Stomach (tissue), 4 donors: ENCODE data around the gene SFXN5.
A peak's percentile ranks its signal among the peaks of the same experiment; 100 is the strongest.

Source experiments
- POLR2A ChIP-seq, 4 donors: fragments of 450-650 bp; IDR thresholded peaks; one replicate each; pipeline ENCODE4 v1.6.1; 2016; ENCODE audit warnings: antibody characterized with exemption in 4 of 4, control low read depth in 2 of 4, mild to moderate bottlenecking in 1 of 4, moderate library complexity in 1 of 4
- TF ChIP-seq, protein P1 (sequence below), 7 experiments: fragments of 450-650 bp in 4 of 7; fragments of 200-600 bp in 3 of 7; sonication (generic) in 3 of 7; IDR thresholded peaks; one replicate each; pipeline ENCODE4 v1.5.1; 2016 to 2019; ENCODE audit warnings: antibody characterized with exemption in 7 of 7, control low read depth in 2 of 7, mild to moderate bottlenecking in 1 of 7

DNA sequence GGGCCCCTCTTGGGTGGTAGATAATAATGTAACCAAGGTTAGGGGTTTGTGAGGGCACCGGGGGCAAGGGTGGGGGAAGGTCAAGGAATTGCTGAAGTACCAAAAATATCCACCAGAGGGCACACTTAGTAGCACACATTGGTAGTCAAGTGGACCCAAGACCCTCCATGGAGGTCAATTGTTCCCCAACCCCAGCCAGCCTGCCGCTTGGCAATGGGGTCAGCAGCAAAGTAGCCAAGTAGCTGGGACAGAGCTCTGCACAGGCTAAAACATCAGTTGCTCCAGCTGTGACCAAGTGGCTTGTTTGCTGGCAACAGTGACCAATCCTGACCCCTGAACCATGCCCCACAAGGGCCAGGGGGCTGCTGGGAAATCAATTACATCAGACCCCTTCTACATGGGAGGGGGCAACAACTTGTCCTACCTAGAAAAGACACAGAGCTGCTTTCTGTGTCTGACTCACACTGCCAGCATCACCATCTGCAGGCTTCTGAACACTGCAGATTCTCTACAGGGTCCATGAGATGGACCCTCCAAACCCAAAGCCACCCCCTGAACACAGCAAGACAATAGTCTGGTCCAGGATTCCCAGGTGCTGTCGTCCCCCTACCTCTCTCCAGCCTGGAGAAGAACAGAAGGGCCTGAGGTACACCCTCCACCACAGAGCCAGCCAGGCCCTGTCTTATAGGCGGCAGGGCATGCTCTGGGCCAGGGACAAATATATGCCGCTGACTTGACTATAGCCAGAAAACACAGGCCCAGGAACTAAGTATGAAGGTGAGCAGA is 78.2 kb downstream of the SFXN5 start:
- TF ChIP-seq, protein P1, sequence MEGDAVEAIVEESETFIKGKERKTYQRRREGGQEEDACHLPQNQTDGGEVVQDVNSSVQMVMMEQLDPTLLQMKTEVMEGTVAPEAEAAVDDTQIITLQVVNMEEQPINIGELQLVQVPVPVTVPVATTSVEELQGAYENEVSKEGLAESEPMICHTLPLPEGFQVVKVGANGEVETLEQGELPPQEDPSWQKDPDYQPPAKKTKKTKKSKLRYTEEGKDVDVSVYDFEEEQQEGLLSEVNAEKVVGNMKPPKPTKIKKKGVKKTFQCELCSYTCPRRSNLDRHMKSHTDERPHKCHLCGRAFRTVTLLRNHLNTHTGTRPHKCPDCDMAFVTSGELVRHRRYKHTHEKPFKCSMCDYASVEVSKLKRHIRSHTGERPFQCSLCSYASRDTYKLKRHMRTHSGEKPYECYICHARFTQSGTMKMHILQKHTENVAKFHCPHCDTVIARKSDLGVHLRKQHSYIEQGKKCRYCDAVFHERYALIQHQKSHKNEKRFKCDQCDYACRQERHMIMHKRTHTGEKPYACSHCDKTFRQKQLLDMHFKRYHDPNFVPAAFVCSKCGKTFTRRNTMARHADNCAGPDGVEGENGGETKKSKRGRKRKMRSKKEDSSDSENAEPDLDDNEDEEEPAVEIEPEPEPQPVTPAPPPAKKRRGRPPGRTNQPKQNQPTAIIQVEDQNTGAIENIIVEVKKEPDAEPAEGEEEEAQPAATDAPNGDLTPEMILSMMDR (IDR thresholded peaks at IDR 0.05): peak in 5 of 7 experiments; percentile 45 to 92 (median 76)
- no peak for TF ChIP-seq POLR2A (IDR thresholded peaks at IDR 0.05)
